Body of pancreas (tissue), 4 donors: ENCODE data around the gene SLC16A12.

Experiments used
- POLR2A ChIP-seq, 3 donors: fragments of 450-650 bp; IDR thresholded peaks; one replicate each; pipeline ENCODE4 v1.6.1; 2016; ENCODE audit warnings: antibody characterized with exemption in 3 of 3, mild to moderate bottlenecking in 2 of 3
- TF ChIP-seq, protein P1 (sequence below), 7 experiments: fragments of 450-650 bp in 4 of 7; fragments of 200-600 bp in 3 of 7; sonication (generic) in 3 of 7; IDR thresholded peaks; one replicate each; pipeline ENCODE4 v1.5.1; 2016 to 2019; ENCODE audit warnings: antibody characterized with exemption in 7 of 7

DNA sequence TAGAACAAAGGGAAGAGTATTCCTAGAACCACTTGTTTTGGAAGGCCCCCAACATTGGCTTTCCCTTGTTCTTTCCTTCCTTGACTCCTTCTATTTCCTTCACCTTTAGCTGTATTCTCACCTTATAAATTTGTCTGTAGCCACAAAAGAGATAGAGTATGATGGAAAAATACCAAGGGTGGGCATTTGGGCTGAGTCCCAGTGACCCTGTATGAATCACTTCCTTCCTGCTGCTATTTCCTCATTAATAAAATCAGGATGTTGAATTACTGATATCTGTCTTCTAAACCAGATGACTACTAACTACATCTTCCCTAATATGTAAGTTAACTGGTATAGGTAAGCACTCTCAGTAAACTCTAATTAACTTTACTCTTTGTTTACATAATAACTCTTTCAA is 65.9 kb downstream of the SLC16A12 start:
- TF ChIP-seq, protein P1, sequence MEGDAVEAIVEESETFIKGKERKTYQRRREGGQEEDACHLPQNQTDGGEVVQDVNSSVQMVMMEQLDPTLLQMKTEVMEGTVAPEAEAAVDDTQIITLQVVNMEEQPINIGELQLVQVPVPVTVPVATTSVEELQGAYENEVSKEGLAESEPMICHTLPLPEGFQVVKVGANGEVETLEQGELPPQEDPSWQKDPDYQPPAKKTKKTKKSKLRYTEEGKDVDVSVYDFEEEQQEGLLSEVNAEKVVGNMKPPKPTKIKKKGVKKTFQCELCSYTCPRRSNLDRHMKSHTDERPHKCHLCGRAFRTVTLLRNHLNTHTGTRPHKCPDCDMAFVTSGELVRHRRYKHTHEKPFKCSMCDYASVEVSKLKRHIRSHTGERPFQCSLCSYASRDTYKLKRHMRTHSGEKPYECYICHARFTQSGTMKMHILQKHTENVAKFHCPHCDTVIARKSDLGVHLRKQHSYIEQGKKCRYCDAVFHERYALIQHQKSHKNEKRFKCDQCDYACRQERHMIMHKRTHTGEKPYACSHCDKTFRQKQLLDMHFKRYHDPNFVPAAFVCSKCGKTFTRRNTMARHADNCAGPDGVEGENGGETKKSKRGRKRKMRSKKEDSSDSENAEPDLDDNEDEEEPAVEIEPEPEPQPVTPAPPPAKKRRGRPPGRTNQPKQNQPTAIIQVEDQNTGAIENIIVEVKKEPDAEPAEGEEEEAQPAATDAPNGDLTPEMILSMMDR (IDR thresholded peaks at IDR 0.05): no peak
- TF ChIP-seq POLR2A (IDR thresholded peaks at IDR 0.05): no peak
